Colon (tissue), 2 donors: ENCODE data around the gene MYO7A.

Experiments
- FAIRE-seq: peaks from 2 replicates; lab custom pipeline; 2012; peaks lifted over from hg19 to GRCh38; lab: Jason Lieb, UNC
- donor health status: control.
- donor health status: control.

The MYO7A gene

GRCh38 chr11:77127920-77128691, at the start of gene MYO7A:
Gene MYO7A (plus strand): TSS chr11:77128246. CDS start chr11:77130635, 2,389 bp downstream.
- no peak for FAIRE-seq

- no peak for FAIRE-seq
These were observed 48.4 kb upstream of the MYO7A start for GRCh38 chr11:77079666-77080065.

DNA sequence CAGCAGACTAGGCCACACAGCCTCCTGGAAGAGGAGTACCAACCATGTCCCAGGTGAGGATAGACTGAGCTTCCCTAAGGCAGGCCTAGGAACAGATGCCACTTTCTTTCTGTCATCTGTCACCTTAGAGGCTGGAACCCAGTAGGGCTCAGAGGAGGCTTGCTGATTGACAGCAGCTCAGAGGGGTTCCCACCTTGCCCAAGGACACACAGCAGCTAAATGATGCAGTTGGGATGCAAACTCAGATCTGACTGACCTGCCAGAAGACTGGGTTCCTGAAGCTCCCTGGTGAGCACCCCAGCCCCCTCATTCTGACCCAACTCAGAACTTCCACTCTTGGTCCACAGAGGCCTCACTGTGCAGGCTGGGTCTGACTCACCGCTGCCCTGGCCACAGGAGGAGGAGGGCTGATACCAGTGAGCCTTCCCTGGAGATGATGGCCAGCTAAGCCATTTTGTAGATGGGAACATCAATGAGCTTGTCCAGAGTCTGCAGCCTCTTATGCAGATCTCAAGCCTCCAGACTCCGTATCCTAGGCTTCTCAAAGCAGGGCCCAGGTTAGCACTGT, 47.3 kb upstream of the MYO7A start:
- FAIRE-seq: no peak

DNA sequence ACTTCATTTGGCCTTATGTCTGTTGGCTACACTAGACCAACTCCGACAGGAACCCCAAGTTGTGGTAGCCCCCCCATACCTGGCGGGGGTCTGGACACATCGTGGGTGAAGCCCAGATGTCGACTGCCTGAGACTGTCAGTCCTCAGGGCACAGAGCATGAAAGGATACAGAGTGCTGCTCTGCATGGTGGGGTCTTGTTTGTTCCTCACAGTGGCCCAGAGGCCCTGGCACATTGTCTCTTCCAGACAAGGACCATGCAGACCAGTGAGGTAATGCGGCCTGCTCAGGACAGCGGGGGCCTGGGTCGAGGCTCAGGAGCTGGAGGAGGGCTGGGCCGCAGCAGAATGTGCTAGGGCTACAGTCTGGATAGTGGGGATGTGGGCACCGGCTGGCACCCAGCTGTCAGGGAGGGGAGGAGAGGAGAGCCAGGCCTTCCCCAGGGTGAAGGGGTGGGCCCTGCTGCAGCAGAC, 46.6 kb upstream of the MYO7A start:
- no peak for FAIRE-seq

DNA sequence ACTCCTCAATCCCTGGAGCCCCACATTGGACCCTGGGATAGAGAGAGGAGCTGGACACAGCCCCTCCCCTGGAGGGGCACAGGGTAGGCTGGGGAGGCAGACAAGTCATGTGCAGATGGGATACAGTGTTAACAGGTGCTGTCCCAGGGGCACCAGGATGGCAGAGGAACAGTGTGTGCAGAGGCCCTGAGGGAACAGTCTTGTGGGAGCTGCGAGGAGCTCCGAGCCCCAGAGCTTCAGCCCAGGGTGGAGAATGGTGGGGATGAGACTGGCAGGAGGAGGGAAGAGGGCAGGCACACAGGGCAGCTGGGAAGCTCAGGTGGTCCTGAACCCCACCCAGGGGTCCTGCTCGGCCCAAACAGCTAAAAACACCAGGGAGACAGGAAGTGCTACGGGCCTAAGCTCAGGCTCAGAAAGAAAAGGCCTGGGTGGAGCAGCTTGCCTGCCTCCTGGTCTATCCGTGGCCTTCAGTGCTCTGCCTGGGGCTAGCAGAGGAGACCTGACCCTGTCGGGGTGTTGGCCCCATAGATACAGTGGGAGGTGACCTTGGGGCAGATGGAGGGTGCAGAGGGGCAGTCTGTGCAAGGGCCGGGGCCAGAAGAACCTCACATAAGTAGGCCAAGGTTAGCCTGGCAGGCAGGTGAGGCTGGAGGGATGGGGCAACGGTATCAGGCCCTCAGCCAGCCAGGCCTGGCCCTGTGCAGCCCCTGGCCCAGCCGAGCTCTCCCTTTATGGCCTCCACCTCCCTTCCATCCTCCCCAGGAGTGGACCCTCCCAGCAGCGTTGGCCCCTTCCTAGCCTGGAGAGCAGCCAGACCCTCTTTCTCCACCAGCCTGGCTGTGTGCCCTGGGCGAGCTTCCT, 45.8 kb upstream of the MYO7A start:
- FAIRE-seq: no peak

DNA sequence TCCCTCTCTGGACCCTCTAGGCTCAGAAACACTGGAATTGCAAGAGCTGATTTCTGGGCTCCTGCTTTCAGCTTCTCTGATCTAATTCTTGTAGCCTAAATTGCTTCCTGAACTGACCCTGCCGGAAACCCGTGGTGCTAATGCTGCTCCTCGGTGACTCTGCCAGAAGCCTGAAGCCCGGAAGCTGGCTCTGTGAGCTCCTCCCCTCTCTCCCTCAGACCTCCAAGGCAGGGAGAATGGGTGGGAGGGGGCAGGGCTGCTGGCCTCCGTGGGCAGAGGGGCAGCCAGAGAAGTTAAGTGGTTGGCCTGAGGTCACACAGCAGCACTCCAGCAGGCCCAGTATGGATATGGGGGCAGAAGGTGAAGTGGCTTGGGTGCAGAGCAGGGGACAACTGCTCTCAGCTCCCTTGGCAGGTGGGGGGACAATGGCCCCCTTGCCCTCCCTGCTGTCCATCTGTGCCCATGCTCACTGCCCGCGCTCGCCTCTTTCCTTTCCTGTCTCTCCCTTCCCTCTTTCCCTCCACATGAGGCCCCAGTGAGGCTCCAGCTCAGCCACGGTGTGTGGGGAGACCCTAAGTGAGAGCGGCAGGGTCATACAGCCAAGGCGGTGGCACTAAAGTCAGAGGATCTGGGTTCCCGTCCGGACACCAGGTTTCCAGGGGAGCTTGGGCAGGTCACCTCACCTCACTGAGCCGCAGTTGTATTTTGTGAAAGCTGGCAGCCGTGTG, 45.0 kb upstream of the MYO7A start:
- no peak for FAIRE-seq

GRCh38 chr11:77083566-77084245, 44.3 kb upstream of the MYO7A start:
- FAIRE-seq: no peak

DNA sequence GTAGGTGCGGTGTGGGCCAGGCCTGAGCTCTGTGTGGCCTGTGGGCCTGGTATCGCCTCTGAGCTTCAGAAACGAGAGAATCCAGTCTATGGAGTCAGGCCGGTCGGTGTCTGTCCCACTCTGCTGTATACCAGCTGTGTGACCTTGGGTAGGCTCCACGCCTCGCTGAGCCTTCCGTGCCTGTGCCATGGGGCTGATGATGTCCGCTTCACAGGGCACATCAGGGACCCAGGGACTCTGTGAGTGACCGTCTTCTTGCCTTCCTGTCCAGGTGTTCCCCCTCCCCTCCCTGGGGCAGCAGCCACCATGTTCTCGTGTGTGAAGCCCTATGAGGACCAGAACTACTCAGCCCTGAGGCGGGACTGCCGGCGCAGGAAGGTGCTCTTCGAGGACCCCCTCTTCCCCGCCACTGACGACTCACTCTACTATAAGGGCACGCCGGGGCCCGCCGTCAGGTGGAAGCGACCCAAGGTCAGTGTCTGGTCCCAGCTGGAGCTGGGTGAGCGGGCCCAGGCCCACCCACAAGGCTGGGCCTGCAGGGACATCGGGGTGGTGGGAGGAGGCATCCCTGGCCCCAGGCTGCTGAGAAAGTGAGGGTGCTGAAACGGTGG, 43.4 kb upstream of the MYO7A start:
- no peak for FAIRE-seq

DNA sequence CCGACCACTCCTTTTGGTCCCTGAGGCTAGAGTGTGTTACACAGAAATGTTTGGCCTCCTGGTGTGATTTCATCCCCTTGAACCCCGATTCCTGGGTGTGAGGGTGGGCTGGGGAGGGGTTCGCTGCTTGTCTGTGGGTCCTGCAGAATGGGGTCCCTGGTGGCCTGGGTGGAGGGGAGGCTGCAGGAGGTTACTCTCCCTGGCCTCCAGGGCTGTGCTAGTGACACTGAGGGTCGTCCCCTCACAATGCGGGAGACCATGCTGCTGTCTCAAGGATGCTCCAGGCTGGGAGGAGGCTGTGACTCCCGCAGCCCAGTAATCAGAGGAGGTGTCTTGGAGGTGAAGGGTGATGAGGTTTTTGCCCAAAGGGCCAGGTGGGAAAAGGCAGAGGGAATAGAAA, 42.4 kb upstream of the MYO7A start:
- FAIRE-seq: no peak

DNA sequence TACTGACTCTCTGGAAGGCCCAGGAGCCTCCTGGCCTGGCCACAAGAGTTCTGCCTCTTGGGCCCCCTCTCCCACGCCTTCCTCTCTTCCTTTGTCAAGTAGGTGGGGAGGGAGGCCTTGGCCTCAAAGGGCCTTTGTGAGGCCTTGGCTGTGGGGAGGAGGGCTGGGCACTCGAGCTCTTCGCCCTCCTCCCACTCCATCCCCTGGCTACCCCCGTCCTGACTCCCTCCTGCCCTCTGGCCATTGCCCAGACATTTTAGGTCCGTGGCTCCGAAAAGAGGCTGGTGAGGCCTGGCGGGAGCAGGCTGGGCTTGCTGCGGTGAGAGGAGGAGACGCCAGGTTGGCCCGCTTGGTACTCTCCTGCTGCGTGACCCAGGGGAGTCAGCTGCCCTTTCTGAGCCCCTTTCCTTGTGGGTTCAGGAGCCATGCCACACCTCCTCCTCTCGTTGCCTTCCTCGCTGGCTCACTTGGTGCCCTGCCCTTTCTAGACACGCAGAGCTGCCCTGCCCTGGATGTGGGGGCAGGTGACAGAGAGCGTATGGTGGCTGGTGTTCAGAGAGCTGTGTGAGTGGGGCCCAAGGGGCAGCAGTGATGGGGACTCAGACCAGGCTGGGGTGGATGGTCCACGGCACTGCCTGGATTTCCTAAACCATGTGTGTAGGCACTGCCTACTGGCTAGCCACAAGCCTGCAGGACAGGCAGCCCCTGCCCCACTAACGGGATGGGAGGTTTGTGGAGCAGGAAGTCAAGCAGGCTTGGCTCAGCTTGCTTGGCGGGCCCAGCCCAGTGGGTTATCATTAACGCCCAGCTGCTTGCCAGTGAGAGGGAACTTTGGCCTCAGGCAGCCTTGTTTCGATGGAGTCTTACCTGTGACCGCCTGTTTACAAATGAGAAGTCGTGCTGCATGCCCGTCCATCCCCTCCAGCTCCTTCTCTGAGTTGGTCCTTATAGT, 41.2 kb upstream of the MYO7A start:
- no peak for FAIRE-seq

DNA sequence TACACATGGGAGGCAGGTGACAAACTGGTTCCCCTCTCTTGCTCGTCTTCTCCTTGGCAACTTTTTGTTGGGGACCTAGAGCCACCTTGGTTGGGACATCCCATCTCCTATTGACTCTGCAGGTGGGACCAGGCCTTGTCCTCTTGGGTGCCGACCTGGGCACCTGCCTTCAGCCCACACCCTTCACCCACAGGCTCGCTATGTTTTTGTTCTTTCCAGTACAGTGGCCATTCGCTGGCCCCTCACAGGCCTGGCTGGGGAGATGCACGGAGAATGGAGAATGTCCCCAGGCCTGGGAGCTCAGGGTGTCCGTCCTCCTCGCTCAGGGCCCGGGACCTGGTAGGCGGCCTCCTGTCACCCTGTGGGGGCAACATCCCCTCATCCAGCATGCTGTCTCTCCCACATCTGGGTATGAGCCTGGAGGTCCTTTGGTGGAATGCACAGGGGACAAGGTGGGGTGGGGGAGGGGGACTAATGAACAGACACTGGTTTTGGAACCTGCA, 40.3 kb upstream of the MYO7A start:
- no peak for FAIRE-seq

GRCh38 chr11:77088236-77089003, 39.6 kb upstream of the MYO7A start:
- FAIRE-seq: no peak

GRCh38 chr11:77089004-77089545, 39.0 kb upstream of the MYO7A start:
- no peak for FAIRE-seq

DNA sequence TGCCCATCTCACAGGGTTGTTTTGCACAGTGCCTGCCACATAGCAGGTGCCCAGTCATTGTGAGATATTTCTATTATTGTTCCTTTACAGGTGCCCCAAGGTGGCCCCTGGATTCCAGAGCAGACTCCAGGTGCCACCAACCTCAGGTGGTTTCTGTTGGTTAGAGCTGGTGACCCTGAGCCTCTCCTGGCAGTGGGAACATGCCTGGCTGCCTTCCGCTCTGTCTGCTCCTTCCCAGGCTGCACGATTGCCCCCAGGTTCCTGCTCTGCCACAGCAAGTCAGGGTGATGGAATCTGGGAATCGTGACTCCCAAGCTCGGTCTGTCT, 38.0 kb upstream of the MYO7A start:
- no peak for FAIRE-seq

DNA sequence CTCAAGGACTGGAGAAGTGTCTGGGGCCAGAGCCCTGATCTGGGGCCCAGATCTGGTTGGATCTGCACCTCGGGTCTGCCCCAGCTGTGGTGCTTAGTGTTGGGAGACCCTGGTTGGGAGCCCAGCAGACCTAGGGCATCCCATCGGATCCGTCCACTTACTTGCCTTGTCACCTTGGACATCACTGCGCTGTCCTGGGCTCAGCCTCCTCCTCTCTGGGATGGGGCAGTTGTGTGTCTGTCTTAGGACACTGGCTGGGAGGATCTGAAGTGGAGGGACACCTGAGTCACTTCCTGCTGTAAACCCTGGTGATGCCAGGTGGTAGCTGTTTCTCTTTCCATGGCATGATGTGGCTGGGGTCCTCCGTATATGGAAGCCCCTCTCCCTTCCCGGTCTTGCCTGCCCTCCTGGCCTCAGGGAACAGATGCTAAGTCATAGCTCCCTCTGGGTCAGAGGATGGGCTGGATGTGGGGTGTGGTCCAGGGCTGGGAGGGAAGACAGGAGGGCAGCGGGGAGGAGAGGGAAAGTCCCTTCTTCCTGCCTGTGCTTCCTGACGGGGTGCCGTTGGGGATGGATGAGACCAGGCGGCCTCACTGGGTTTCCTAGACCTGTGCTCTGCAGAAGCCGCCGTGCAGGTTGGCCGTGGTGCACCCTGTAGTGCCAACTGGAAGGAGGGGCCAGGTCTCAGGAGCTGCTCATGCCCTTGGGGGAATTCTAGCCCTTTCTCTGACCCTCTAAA, 37.5 kb upstream of the MYO7A start:
- no peak for FAIRE-seq

- FAIRE-seq: no peak
These were observed 36.7 kb upstream of the MYO7A start for GRCh38 chr11:77091146-77091940.

DNA sequence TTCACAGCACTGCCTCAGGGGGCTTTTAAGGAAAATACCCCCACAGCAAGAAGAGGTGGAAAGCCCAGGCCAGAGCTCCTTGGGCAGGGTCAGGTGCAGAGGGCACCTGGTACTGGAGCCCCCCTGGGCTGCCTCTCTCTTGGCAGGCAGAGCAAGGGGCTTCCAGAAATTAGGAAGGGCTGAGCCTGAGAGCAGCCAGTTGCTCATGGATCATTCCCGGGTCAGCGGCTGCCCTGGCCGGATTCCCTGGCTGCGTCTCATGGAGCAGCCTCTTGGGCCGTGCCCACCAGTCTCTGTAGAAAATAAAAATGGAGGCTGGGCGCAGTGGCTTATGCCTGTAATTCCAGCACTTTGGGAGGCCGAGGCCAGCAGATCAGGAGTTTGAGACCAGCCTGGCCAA, 35.7 kb upstream of the MYO7A start:
- no peak for FAIRE-seq
